Muscle layer of colon (tissue), 2 donors: Measurements from ENCODE around the gene NMT1.

Experiments
- H3K27ac ChIP-seq: one replicate; pipeline ENCODE4 v1.7.0; 2013; ENCODE audit warnings: low read depth, mild to moderate bottlenecking, low read length, moderate library complexity
- H3K27me3 ChIP-seq, 2 donors: one replicate each; pipeline ENCODE4 v1.7.0; 2013; ENCODE audit warnings: low read length in 2 of 2, mild to moderate bottlenecking in 2 of 2; ENCODE audit not compliant: insufficient read depth in 2 of 2, control insufficient read depth in 1 of 2
- H3K36me3 ChIP-seq: one replicate; pipeline ENCODE4 v1.7.0; 2013; ENCODE audit warnings: mild to moderate bottlenecking, low read length; ENCODE audit not compliant: insufficient read depth
- H3K4me1 ChIP-seq: one replicate; pipeline ENCODE4 v1.7.0; 2013; ENCODE audit warnings: mild to moderate bottlenecking, low read length; ENCODE audit not compliant: insufficient read depth
- H3K4me3 ChIP-seq, 2 donors: one replicate each; pipeline ENCODE4 v1.7.0; 2013; ENCODE audit warnings: low read length in 2 of 2, low read depth in 1 of 2, mild to moderate bottlenecking in 1 of 2, moderate library complexity in 1 of 2
- H3K9ac ChIP-seq: one replicate; pipeline ENCODE4 v1.7.0; 2013; ENCODE audit warnings: low read length
- H3K9me3 ChIP-seq: one replicate; pipeline ENCODE4 v1.7.0; 2013; ENCODE audit warnings: mild to moderate bottlenecking, low read length
- donor health status: abdominal sarcoma.
- donor health status: Adenocarcinoma of cecum.

NMT1 gene

DNA sequence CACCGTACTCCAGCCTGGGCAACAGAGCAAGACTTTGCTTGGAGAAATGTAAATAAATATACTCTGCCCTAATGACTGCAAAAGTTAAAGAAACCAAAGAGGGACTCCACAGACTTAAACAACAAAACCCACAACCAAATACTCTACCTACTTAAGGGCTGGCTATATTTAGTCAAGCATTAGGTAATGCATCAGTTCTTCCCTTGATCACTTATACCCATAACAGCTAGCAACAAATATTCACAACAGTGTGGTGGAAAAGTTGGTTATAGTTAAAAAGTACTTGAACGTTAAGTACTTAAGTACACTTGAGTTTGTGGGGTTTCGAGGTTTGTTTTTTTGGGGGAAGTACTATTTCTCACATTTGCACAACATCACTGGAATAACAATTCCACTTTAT lies 95.1 kb downstream of the NMT1 start:
- Histone ChIP-seq H3K27ac (no peak overlapping the region), H3K36me3 (no peaks in the 10 kb centered on the region), H3K9ac (no peak overlapping the region), H3K9me3 (no peaks in the 10 kb centered on the region), H3K4me3 (no peak overlapping the region), H3K4me1 (peaks cover 57% of the 10 kb centered on the region), H3K27me3 (no peaks in the 10 kb centered on the region)
